Measurements from ENCODE around the gene RPRD2. TPM values are rescaled to one million over a fixed set of nuclear protein-coding genes. Genes with fewer than 3 reads are reported as not detected.

The RPRD2 gene
- total RNA-seq, 1 donor from 2014 or later, result 29.6 TPM

DNA sequence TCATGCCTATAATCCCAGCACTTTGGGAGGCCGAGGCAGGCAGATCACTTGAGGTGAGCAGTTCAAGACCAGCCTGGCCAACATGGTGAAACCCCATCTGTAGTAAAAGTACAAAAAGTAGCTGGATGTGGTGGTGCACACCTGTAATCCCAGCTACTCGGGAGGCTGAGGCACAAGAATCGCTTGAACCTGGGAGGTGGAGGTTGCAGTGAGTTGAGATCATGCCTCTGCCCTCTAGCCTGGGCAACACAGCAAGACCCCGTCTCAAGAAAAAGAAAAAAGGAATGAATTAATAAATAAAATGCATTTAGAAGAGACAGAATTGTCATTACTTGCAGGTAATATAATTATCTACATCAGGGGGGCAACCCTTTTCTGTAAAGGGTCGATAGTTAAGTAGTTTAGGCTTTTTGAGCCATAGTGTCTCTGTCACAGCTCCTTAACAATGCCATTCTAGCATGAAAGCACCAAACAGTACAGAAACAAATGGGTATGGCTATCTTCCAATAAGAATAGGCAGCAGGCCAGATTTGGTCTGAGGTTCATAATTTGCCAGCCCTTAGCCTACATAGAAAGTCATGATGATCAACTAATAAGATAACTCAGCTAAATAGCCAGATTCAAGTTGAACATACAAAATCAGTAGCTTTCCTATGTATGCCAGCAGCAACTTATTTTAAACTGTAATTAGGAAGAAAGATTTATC is 56.8 kb downstream of the RPRD2 start:
- no peaks in the 10 kb centered on the region for H3K4me1 Mint-ChIP-seq (ENCODE audit: unreplicated experiment)
- DNase-seq (ENCODE audit: low spot score), result no peak
- no peaks in the 10 kb centered on the region for H3K36me3 Mint-ChIP-seq (ENCODE audit: low read depth, unreplicated experiment)
- no peak overlapping the region for H3K27ac Mint-ChIP-seq (ENCODE audit: unreplicated experiment)
- H3K27me3 Mint-ChIP-seq (ENCODE audit: unreplicated experiment), result no peaks in the 10 kb centered on the region
- no peak overlapping the region for H3K4me3 Mint-ChIP-seq (ENCODE audit: unreplicated experiment)
- TF ChIP-seq, protein P1, sequence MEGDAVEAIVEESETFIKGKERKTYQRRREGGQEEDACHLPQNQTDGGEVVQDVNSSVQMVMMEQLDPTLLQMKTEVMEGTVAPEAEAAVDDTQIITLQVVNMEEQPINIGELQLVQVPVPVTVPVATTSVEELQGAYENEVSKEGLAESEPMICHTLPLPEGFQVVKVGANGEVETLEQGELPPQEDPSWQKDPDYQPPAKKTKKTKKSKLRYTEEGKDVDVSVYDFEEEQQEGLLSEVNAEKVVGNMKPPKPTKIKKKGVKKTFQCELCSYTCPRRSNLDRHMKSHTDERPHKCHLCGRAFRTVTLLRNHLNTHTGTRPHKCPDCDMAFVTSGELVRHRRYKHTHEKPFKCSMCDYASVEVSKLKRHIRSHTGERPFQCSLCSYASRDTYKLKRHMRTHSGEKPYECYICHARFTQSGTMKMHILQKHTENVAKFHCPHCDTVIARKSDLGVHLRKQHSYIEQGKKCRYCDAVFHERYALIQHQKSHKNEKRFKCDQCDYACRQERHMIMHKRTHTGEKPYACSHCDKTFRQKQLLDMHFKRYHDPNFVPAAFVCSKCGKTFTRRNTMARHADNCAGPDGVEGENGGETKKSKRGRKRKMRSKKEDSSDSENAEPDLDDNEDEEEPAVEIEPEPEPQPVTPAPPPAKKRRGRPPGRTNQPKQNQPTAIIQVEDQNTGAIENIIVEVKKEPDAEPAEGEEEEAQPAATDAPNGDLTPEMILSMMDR (IDR thresholded peaks at IDR 0.05; ENCODE audit: unreplicated experiment), result no peak
- H3K9me3 Mint-ChIP-seq (ENCODE audit: unreplicated experiment), result no peaks in the 10 kb centered on the region

DNA sequence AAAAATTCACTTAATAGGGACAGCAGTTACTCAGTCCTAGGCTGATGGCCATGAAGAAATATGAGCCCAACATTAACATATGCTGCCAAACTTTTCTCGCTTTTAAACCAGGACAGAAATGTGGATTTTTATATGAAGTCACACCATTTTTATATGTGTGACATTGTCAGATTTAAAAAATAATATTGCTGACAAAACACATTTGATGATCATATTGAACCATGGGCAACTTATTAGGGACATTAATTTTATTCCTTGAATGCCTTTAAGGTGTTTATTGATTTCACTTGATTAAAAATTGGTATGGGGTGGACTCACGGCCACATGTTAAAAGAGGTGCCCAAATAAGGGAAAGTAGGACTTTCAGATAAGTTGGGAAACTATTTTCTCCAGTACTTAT is 58.6 kb downstream of the RPRD2 start:
- Mint-ChIP-seq H3K4me1 (ENCODE audit: unreplicated experiment) (no peaks in the 10 kb centered on the region), H3K27ac (ENCODE audit: unreplicated experiment) (no peak overlapping the region), H3K36me3 (ENCODE audit: low read depth, unreplicated experiment) (no peaks in the 10 kb centered on the region), H3K4me3 (ENCODE audit: unreplicated experiment) (no peak overlapping the region), H3K9me3 (ENCODE audit: unreplicated experiment) (no peaks in the 10 kb centered on the region), H3K27me3 (ENCODE audit: unreplicated experiment) (peaks cover 2% of the 10 kb centered on the region)
- TF ChIP-seq, protein P1 (IDR thresholded peaks at IDR 0.05; ENCODE audit: unreplicated experiment), result no peak
- DNase-seq (ENCODE audit: low spot score), result no peak

DNA sequence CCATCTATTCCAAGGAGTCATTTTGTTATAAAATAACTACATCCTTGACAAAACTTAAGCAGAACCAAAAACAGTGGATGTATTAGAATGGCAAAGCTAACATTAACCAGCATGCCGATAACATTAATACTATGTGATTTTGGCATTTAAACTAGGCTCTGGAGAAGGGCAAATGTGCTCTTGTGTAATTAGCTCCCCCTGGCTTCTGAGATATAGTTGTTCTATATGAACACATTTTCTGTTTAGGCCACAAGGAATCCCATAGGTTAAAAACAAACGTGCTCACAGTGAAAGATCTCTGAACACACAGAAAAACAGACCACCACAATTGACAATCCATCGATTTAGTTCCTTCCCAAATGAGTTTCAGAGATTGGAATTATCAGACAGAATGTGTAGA is 65.9 kb downstream of the RPRD2 start:
- DNase-seq (ENCODE audit: low spot score), result no peak
- no peak overlapping the region for H3K27ac Mint-ChIP-seq (ENCODE audit: unreplicated experiment)
- TF ChIP-seq, protein P1 (IDR thresholded peaks at IDR 0.05; ENCODE audit: unreplicated experiment), result no peak
- peaks cover 5% of the 10 kb centered on the region for H3K27me3 Mint-ChIP-seq (ENCODE audit: unreplicated experiment)
- H3K4me3 Mint-ChIP-seq (ENCODE audit: unreplicated experiment), result no peak overlapping the region
- no peaks in the 10 kb centered on the region for H3K9me3 Mint-ChIP-seq (ENCODE audit: unreplicated experiment)
- H3K4me1 Mint-ChIP-seq (ENCODE audit: unreplicated experiment), result no peaks in the 10 kb centered on the region
- H3K36me3 Mint-ChIP-seq (ENCODE audit: low read depth, unreplicated experiment), result no peaks in the 10 kb centered on the region

DNA sequence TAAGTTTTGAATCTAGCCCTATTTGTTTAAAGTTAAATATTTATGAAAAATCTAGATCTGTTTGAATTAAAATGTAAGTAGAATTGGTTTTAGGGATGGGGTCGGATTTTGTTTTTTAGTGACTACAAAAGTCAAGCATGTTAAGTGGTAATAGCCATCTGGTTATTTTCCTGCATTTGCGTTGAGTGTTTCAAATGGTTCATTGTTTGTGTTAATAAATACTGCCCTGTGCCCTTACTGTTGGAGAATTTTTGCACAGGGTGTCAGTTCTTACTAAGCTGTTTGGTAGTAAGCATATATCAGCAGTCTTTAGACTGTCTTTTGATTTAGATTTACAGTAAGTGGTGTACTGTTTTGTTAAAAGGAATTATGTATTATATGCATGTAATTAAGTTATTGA is 77.2 kb downstream of the RPRD2 start:
- Mint-ChIP-seq H3K9me3 (ENCODE audit: unreplicated experiment) (no peaks in the 10 kb centered on the region), H3K4me3 (ENCODE audit: unreplicated experiment) (no peak overlapping the region), H3K27ac (ENCODE audit: unreplicated experiment) (no peak overlapping the region), H3K27me3 (ENCODE audit: unreplicated experiment) (no peaks in the 10 kb centered on the region), H3K36me3 (ENCODE audit: low read depth, unreplicated experiment) (peaks cover 12% of the 10 kb centered on the region), H3K4me1 (ENCODE audit: unreplicated experiment) (no peaks in the 10 kb centered on the region)
- TF ChIP-seq, protein P1 (IDR thresholded peaks at IDR 0.05; ENCODE audit: unreplicated experiment), result no peak
- DNase-seq (ENCODE audit: low spot score), result no peak

DNA sequence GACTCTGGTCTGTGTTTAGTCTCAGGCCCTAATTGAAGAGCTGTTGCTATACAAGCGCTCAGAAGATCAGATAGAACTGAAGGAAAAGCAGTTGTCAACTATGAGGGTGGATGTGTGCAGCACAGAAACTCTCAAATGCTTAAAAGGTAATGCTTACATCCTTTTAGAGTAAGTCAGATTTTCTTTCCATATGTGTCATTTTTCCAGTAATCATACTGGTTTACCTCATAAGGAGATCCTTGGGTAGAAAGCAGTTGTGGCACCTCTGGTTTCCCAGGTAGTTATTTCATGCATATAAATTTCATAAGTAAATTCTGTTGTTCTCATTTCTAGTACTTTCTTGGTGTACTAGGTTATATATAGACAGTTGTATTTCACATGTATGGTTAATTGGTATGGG is 80.3 kb downstream of the RPRD2 start:
- no peak overlapping the region for H3K4me3 Mint-ChIP-seq (ENCODE audit: unreplicated experiment)
- H3K36me3 Mint-ChIP-seq (ENCODE audit: low read depth, unreplicated experiment), result peaks cover 18% of the 10 kb centered on the region
- H3K27me3 Mint-ChIP-seq (ENCODE audit: unreplicated experiment), result no peaks in the 10 kb centered on the region
- peak overlapping the region; percentile 3 for H3K27ac Mint-ChIP-seq (ENCODE audit: unreplicated experiment)
- H3K4me1 Mint-ChIP-seq (ENCODE audit: unreplicated experiment), result no peaks in the 10 kb centered on the region
- no peaks in the 10 kb centered on the region for H3K9me3 Mint-ChIP-seq (ENCODE audit: unreplicated experiment)
- TF ChIP-seq, protein P1 (IDR thresholded peaks at IDR 0.05; ENCODE audit: unreplicated experiment), result no peak
- no peak for DNase-seq (ENCODE audit: low spot score)
